IPS-NIHi11 (cell line): ENCODE data around the gene AKAP13.

Experiments used
- DNase-seq: peaks from one replicate; pipeline ENCODE4 v3.0.0; 2012; ENCODE audit warnings: mixed read lengths, low spot score

AKAP13 gene

GRCh38 chr15:85756411-85757072, 376.1 kb downstream of the AKAP13 start:
- no peak for DNase-seq

- DNase-seq: no peak
Observed at GRCh38 chr15:85757073-85757938, 376.9 kb downstream of the AKAP13 start.

- DNase-seq: no peak
Observed at GRCh38 chr15:85757939-85758654, 377.7 kb downstream of the AKAP13 start.

- DNase-seq: no peak
Observed at GRCh38 chr15:85758655-85758978, 378.2 kb downstream of the AKAP13 start.

- no peak for DNase-seq
Observed at GRCh38 chr15:85759376-85759775, 379.0 kb downstream of the AKAP13 start.

- DNase-seq: no peak
Observed at GRCh38 chr15:85760049-85760448, 379.6 kb downstream of the AKAP13 start.

GRCh38 chr15:85760531-85761371, 380.3 kb downstream of the AKAP13 start:
- no peak for DNase-seq

- DNase-seq: no peak
Observed at GRCh38 chr15:85761635-85762034, 381.2 kb downstream of the AKAP13 start.

- DNase-seq: no peak
Observed at GRCh38 chr15:85762039-85762755, 381.8 kb downstream of the AKAP13 start.

GRCh38 chr15:85762756-85763127, 382.3 kb downstream of the AKAP13 start:
- no peak for DNase-seq

GRCh38 chr15:85763157-85763556, 382.8 kb downstream of the AKAP13 start:
- no peak for DNase-seq

- no peak for DNase-seq
Observed at GRCh38 chr15:85763673-85764633, 383.6 kb downstream of the AKAP13 start.

GRCh38 chr15:85764649-85765277, 384.4 kb downstream of the AKAP13 start:
- no peak for DNase-seq

GRCh38 chr15:85766001-85766831, 385.8 kb downstream of the AKAP13 start:
- DNase-seq: no peak

GRCh38 chr15:85767785-85768529, 387.6 kb downstream of the AKAP13 start:
- DNase-seq: no peak

GRCh38 chr15:85768595-85769168, 388.3 kb downstream of the AKAP13 start:
- no peak for DNase-seq

- no peak for DNase-seq
Observed at GRCh38 chr15:85769182-85769900, 388.9 kb downstream of the AKAP13 start.
